Dedifferentiated amniotic fluid mesenchymal stem cell (primary cell): ENCODE data around the gene LRRC3.
"Not testable (repeated sequence)": the region's sequence is repeated elsewhere in the genome, so short reads cannot be mapped to it uniquely, and the experiment has no call there.

Experiments used
- DNase-seq: peaks from one replicate; pipeline ENCODE4 v3.0.0-alpha.2; 2016; ENCODE audit errors: extremely low spot score

The LRRC3 gene

DNA sequence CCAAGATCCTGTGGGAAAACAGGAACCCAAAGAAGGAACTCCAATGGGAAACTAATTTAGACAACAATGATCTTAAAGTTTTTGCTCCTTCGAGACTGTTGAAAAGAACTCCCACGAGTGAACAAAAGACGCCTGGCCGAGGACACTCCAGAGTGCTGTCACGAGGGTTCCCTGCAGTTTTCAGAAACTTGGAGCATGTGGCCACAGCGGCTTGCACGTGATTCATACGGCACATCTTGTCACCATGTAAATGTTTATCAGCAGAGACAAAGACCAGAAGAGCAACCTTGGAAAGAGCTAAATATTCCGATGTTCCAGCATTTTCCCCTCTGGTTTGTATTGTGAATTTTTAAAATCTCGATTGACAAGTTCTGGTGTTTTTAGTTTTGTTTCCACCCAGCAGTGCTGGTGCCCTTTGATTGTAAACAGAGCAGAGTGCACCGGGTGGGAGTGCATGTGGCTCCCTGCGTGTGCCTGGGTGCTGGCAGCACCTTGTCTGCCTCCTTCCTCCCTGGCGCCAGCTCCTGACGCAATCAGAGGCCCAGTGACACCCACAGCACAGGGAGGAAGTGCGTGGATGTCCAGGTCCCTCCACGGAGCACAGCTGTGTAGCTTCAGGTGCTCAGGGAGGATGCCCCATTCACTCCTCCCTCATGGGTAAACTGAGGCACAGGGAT is 23.0 kb downstream of the LRRC3 start:
- no peak for DNase-seq

DNA sequence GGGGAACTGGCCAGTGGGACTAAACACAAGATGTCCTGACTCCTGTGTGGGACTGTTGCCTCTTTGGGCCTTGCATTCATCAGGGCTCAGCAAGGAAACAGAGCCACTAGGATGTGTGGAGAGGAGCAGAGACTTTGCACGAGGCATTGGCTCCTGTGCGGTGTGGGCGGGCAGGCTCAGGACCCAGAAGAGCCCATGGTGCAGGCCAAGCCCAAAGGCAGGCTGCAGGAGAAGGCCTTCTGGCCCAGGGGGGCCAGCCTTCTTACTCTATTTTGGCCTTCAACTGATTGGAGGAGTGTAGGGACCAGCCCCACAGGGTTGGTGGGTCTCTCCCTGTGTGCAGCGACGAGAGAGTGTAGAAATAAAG is 23.5 kb downstream of the LRRC3 start:
- DNase-seq: no peak

DNA sequence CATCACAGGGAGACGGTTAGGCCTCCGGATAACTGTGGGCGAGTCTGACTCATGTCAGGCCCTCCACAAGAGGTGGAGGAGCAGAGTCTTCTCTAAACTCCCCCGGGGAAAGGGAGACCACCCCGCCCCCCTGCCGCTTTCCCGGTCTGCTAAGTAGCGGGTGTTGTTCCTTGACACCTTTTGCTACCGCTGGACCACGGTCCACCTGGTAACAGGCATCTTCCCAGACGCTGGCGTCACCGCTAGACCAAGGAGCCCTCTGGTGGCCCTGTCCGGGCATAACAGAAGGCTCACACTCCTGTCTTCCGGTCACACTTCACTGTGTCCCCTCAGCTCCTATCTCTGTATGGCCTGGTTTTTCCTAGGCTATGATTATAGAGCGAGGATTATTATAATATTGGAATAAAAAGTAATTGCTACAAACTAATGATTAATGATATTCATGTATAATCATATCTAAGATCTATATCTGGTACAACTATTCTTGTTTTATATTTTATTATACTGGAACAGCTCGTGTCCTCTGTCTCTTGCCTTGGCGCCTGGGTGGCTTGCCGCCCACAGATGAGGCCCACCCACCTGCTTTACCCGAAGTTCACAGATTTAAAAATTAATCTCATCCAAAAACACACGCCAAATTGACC is 24.4 kb downstream of the LRRC3 start:
- not testable (repeated sequence) for DNase-seq

DNA sequence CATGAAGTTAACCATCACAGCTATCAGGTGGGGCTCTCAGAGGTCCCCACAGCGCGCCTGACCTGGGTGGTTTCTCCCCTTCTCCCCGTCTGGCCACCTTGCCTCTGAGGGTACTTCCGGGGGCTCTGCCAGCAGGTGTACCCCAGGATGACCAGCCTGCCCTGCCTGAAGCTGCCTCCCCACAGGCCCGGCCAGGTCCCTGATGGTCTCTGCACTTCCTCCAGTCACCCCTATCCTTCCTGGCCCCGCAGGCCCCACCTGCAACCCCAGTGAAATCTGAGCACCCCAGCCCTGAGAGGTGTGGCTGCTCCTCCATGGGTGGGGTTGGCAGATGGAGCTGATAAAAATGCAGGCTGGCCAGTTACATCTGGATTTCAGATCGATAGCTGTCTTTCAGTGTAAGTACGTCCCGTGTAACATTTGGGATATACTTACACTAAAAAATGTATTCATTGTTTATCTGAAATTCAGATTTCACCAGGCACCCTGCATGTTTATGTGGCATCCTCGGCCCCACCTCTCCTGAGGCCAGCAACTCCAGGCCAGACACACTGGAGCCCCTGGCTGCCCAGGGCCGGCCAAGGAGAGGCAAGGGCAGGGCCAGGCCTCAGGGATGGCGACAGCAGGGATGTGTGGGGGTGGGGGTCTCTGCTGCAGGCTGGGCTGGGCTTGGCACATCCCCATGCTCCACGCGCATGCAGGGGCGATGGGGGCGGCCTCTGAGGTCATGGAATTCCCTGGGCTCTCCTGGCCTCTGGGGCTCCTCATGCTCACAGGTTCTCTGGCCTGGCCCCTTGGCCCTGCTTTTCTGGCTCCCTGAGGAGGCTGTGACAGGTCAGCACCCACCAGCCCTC is 25.1 kb downstream of the LRRC3 start:
- DNase-seq: no peak

DNA sequence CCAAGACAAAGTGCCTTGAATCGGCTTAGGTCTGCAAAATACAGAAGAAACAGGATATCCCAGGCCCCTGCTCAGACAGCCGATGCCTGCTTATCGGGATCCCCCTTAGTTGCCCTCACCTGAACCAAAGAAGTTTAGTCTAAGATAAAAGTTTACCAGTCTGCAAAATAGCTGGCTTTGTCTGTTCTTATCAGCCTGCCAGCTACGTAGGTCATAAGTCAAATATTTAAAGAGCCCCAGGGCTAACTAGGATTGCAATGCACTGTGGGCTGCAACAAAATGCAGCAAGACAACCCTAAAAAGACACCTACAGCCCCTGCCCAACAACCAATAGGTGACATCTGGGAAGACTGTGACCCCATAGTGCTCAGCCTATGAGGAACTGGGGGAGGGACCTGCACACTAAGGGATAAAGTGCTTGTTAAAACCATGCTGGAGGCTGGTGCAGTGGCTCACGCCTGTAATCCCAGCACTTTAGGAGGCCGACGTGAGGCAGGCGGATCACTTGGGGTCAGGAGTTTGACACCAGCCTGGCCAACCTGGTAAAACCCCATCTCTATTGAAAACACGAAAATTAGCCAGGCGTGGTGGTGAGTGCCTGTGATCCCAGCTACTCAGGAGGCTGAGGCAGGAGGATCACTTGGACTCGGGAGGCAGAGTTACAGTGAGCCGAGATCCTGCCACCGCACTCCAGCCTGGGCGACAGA is 27.4 kb downstream of the LRRC3 start:
- DNase-seq: no peak

DNA sequence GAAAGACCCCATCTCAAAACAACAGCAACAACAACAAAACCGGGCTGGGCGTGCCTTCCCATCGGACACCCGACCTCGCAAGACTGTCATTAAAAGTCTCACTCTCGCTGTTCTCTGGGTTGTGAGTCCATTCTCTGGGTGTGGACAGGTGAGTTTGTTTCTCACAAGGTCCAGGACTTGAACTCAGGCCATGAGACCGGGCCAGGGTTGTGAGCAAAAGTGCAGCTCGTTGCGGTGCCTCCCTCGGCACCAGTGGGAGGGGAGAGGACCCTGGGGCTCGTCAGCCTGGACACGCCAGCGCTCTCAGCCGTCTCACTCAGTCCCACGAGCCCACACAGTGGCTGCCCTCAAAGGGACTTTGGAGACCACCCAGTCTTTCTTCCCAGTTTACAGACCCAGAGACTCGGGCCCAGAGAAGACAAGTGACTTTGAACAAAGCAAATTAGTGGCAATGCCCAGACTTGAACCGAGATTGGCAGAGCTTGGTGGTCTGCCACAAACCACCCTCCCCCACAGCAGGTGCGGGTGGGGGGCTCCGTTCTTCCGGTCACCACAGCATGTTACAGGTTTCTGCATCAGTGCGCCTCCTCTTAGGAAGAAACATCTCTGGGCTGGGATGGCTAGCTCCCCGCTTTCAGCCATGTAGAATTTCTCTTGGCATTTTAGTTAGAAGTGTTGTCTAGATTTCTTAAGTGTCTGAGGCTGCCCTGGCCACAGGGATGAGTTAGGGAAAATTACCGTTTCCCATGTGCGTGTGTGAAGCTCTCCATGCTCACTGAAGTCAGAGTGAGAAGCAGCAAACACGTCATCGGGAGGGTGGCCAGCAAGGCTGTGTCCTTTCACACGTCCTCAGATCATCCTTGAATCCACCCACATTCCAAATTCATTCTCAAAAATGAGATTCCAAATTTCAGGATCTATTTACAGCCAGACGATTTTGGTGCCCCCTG is 28.3 kb downstream of the LRRC3 start:
- no peak for DNase-seq

DNA sequence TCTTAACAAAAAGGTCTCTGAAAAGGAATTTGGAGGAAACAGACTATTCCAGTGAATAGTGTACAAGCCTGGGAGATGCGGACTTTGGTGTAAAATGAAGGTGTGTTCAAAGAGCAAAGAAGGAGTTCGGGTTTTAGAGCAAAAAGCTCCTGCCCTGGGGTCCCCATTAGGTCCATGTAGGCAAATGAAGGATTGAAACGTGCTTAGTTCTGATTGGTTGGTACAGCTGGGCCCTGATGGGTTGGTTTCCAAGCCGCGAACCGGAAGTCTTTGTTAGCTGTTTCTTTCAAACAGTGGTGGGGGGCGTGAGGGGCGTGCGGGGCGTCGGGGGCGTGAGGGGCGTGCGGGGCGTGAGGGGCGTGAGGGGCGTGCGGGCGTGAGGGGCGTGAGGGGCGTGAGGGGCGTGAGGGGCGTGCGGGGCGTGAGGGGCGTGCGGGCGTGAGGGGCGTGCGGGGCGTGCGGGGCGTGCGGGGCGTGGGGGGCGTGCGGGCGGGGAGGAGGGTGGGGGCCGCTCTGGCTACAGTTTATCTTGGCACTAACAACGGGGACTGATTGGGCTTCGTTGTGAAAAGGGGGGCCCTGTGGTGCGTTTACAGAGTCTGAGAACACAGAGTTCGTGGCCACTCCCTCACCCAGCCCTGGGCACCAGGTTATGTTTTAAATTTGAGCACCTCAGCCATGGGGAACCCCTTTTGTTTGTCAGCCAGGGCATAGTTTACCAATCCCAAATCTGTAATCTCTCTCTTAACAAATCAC is 29.4 kb downstream of the LRRC3 start:
- no peak for DNase-seq

DNA sequence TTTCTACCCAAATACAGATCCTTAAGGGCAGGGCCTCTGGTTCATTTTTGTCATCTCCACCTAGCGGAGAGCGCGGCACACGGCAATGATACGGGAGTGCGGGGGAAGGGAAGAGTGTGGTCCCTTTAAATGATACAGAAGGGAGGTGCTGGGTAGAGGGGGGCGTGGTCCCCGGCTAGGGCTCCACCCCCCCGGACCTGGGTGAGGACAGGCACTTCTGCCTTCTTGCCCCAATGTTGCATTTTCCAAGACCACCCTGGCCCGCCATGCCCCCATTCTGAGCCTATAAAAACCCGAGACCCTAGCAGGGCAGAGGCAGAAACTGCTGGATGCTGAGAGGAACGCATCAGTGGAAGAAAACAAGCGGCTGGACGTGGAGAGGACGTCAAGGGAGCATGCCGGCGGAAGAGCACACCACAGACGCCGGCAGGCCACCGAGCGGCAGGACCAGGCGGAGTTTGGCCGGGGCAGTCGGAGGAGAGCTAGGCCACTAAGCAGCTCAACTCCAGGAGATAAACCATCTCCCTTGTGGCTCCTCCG is 30.0 kb downstream of the LRRC3 start:
- no peak for DNase-seq

DNA sequence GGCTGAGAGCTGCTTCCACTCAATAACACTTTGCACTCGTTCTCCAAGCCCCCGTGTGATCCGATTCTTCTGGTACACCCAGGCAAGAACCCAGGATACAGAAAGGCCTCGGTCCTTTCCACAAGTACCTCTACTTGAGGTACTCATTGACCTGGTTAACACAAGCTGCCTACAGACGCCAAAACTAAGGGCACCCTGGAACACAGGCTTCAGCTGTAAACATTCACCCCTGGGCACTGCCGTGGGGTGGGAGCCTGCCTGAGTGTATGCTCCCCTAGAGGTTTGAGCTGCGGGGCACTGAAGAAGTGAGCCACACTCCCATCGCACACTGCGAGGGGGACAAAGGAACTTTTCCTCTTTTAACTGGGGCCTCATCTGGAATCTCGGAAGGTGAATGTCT is 30.5 kb downstream of the LRRC3 start:
- DNase-seq: no peak

DNA sequence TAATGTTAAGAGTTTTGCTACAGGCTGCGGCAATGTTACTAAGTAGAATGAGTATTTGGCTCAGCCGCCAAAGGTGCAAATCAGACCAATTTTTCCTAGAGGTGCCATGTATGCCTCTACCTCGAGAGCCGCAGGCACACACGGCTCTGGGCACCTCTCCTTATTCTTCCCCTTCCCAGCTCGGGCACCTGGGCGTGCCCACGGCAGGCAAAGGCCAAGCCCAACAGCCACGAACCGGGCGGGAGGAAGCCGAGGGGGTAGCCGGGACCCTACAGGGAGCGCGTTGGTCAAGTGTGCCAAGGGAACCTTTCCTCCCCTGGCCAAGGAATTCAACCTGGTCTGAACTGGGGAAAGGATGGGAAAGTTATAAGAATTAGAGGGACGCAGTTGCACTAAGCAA is 31.0 kb downstream of the LRRC3 start:
- no peak for DNase-seq

DNA sequence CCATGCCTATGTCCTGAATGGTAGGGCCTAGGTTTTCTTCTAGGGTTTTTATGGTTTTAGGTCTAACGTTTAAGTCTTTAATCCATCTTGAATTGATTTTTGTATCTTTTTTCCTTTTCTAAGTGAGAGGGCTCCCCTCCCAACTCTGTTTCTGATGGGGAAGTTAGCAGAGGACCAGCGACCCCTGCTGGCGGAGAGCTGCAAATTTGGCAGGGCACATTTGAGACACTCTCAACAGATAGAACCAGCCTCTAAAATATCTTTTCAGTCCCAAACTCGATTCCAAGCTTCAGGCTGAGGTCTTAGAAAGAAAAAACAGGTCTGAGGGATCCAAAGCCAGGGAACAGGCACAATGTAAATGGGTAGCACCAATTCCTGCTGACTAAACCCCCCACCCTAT is 32.5 kb downstream of the LRRC3 start:
- no peak for DNase-seq

DNA sequence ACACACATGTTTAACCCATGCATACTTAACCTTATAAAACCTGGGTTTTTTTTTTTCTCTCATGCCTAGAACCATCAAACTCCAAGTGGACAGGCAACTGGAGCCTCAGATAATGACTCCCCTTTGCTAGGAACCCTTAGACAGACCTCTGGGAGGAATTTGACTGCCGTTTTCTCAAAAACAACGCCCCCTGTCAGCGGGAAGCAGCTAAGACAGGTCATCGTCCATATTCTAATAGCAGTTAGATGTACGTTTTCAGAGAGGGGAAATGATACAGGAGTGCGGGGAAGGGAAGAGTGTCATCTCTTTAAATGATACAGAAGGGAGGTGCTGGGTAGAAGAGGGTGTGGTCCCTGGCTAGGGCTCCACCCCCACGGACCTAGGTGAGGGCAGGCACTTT is 34.7 kb downstream of the LRRC3 start:
- DNase-seq: no peak

DNA sequence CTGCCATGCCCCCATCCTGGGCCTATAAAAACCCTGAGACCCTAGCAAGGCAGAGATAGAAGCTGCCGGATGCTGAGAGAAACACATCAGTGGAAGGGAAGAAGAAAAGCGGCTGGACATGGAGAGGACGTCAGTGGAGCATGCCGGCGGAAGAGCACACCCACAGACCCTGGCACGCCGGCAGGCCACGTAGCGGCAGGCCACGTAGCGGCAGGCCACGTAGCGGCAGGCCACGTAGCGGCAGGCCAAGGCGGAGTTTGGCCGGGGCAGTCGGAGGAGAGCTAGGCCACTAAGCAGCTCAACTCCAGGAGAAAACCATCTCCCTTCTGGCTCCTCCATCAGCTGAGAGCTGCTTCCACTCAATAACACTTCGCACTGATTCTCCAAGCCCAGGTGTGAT is 35.1 kb downstream of the LRRC3 start:
- no peak for DNase-seq

DNA sequence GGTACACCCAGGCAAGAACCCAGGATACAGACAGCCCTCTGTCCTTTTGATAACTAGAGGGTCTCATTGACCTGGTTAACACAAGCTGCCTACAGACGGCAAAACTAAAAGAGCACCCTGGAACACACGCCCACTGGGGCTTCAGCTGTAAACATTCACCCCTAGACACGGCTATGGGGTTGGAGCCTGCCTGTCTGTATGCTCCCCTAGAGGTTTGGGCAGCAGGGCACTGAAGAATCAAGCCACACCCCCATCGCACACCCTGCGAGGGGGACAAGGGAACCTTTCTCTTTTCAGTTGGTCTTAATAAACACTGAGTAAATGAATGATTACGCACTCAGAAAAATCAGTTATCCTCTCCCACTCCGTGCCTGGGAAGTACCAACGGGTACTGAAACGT is 35.5 kb downstream of the LRRC3 start:
- DNase-seq: no peak

DNA sequence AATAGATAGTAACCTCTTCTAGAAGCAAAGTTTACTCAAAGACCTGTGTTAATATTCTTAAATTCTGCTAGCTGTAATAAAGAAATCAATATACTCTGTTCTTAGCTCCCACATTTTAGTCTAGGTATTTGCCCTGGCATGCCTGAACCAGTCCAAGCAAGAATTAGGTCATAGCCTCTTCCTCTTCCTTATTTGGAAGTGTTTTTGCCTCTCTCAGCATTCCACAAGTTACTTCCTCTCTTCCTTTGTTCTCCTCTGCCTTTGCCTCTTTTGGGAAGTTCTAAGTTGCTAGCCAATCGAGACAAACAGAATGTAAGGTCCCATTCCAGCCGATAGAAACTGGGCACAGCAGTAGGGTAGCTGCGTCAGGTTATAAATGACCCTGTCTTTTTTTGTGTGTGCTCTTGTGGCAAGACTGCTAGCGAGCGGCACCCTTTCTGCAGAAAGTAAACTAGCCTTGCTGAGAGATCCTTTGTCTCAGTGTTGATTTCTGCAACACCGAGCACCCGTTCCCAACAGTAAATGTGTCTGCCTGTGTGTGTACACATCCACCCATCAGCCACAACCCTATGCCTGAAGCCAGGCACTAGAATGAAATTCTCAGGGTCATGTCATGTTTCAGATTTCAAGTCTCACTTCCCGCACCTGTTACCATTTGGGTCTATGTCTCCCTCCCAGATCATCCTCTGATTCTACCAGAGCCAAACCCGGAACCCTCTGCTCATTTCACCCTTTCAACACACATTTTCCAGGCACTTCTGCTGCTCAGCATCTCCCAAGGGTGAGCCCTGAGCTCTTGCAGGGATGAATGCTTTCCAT is 37.5 kb downstream of the LRRC3 start:
- DNase-seq: no peak

DNA sequence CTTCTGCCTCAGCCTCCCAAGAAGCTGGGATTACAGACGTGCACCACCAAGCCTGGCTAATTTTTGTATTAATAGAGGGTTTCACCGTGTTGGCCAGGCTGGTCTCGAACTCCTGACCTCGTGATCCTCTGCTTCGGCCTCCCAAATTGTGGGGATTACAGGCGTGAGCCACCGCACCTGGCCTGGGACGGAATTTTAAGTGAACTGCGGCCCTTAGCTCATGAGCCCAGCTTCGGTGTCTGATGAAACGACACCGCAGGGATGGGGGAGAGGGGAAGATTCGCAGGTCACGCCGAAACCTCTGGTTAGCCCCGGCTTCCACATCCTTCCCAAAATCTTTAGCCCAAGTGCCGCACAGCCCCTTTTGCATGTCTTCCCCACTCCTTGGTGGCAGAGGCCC is 39.1 kb downstream of the LRRC3 start:
- no peak for DNase-seq

DNA sequence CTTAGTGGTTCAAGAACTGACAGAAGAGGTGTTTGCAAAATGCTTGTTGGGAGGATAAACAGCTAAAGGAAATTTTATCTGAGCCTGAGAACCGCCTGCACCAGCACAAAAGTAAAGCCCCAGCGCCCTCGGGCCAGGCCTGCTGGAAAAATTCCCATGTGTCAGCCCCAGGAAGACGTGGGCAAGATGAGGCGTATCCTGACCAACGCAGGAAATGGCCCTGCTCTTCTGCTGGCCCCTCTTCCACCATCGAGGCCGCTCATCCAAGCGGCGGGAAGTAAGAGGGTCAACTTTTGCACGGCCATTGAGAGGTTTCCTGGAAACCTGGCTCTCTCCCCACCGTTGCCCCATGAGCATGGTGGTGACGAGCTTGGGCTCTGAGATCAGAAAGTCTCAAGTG is 39.6 kb downstream of the LRRC3 start:
- DNase-seq: no peak

DNA sequence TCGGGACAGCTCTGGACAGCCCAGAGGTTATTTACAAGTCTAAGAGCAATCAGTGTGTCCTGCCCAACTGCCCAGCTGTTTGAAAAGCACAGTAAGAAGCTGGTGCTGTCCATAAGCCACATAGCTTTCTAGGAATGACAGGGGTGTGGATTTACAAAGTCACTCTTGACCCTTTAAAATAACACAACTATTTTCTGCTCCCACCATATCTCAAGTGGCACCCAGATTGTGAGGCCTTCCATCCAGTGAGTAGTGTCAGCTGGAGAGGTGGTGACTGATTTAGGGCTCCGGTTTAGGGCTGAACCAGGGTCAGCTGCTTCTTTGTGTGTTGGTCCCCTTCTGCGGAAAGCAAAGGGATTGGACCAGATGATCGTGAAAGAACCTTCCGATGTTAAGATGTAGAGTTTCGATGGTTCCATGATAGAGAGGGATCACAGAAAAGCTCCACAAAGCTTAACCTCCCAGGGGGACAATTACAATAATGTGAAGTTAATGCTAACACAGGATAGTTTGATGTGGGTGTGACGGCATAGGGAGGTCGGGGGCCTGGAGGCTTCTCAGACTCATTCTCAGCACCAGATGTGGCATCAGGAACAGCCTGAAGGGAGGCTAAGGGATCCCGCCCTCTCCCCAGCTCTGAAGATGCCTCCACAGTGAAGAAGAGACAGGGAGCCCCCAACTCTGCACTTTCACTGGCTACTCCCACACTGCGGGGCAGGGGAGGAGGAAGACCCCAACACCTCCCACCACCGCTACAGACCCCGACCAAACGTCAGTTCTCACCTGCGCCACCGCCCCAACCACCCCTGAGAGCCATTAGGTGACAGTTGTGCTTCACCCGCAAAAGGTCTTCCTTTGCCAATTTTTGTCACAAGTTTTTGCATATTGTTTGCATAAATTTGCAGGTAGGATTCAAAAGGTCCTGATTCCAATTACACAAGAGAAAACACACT is 40.6 kb downstream of the LRRC3 start:
- DNase-seq: no peak
